ENCODE measurements around the gene MLLT3.

DNA sequence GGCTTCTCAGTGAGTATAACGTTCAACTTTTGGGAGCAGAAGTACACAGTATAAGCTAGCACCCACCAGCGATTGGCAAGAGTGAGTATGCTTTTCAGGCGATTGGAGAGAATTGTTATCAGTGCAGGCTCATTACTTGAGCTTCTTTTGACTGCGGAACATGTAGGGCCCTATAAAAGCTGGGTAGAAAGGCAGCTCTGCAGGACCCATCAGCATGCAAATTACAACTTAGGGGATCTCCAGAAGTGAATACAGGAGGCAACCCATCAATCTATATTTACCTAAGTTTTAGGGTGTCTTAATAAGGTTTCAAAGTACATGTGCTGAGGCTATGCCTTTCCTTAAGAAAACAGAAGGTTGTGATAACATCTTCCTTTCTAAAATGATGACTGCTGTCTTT lies 225.0 kb downstream of the MLLT3 start:
- TF ChIP-seq, protein P1, sequence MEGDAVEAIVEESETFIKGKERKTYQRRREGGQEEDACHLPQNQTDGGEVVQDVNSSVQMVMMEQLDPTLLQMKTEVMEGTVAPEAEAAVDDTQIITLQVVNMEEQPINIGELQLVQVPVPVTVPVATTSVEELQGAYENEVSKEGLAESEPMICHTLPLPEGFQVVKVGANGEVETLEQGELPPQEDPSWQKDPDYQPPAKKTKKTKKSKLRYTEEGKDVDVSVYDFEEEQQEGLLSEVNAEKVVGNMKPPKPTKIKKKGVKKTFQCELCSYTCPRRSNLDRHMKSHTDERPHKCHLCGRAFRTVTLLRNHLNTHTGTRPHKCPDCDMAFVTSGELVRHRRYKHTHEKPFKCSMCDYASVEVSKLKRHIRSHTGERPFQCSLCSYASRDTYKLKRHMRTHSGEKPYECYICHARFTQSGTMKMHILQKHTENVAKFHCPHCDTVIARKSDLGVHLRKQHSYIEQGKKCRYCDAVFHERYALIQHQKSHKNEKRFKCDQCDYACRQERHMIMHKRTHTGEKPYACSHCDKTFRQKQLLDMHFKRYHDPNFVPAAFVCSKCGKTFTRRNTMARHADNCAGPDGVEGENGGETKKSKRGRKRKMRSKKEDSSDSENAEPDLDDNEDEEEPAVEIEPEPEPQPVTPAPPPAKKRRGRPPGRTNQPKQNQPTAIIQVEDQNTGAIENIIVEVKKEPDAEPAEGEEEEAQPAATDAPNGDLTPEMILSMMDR (IDR thresholded peaks at IDR 0.05): no peak
- TF ChIP-seq EP300 (IDR thresholded peaks at IDR 0.05): no peak
